Measurements from ENCODE around the gene MAP3K14.

Gene MAP3K14

GRCh38 chr17:45218895-45219661 is 97.7 kb downstream of the MAP3K14 start:
- peak; percentile 89 for DNase-seq

All from effector CD4-positive, alpha-beta T cell (primary cell).